Measurements from ENCODE around the gene MAP4K4. TPM values are rescaled to one million over a fixed set of nuclear protein-coding genes. Genes with fewer than 3 reads are reported as not detected.

MAP4K4 gene
- total RNA-seq, 1 experiment from 2014 or later, result 132 TPM

- no peak overlapping the region for H3K4me2 ChIP-seq (ENCODE audit: insufficient read depth, insufficient read length, low read length)
- H2BK12ac ChIP-seq (ENCODE audit: insufficient read length, low read depth, low read length), result no peak overlapping the region
- H3K9me3 ChIP-seq (ENCODE audit: control insufficient read depth, low read depth, low read length), result no peaks in the 10 kb centered on the region
- Mint-ChIP-seq H3K27ac (peak overlapping the region in 1 of 3 experiments; percentile 26; a peak in 1 of 7 replicates), H3K4me3 (no peak overlapping the region), H3K4me1 (peaks cover 48 to 63% of the 10 kb centered on the region in 2 experiments), H3K27me3 (ENCODE audit: low read depth) (no peaks in the 10 kb centered on the region), H3K9me3 (no peaks in the 10 kb centered on the region), H3K36me3 (ENCODE audit: insufficient read depth in 1 of 3, low read depth in 3 of 3) (peaks cover 0 to 4% (median 0%) of the 10 kb centered on the region in 3 experiments; a peak in 1 of 7 replicates)
- H3K4me1 ChIP-seq (ENCODE audit: insufficient read depth, low read length), result peaks cover 19% of the 10 kb centered on the region; the same call in 1 of the 2 replicates
- H3T11ph ChIP-seq (ENCODE audit: low read length), result no peak overlapping the region
- no peak overlapping the region for H3K18ac ChIP-seq (ENCODE audit: insufficient read length, low read depth, low read length)
- no peak overlapping the region for H2AFZ ChIP-seq (ENCODE audit: low read length)
- H4K91ac ChIP-seq (ENCODE audit: insufficient read length, low read depth, low read length), result no peak overlapping the region
- no peak overlapping the region for H3K4ac ChIP-seq (ENCODE audit: low read depth, low read length)
- H2BK15ac ChIP-seq (ENCODE audit: low read depth, low read length), result no peak overlapping the region
- TF ChIP-seq, protein P1, sequence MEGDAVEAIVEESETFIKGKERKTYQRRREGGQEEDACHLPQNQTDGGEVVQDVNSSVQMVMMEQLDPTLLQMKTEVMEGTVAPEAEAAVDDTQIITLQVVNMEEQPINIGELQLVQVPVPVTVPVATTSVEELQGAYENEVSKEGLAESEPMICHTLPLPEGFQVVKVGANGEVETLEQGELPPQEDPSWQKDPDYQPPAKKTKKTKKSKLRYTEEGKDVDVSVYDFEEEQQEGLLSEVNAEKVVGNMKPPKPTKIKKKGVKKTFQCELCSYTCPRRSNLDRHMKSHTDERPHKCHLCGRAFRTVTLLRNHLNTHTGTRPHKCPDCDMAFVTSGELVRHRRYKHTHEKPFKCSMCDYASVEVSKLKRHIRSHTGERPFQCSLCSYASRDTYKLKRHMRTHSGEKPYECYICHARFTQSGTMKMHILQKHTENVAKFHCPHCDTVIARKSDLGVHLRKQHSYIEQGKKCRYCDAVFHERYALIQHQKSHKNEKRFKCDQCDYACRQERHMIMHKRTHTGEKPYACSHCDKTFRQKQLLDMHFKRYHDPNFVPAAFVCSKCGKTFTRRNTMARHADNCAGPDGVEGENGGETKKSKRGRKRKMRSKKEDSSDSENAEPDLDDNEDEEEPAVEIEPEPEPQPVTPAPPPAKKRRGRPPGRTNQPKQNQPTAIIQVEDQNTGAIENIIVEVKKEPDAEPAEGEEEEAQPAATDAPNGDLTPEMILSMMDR (conservative IDR thresholded peaks at IDR 0.05), result no peak
- peaks cover 2% of the 10 kb centered on the region for H4K20me1 ChIP-seq (ENCODE audit: control insufficient read depth, insufficient read depth, insufficient read length)
- no peak overlapping the region for H3K27ac ChIP-seq (ENCODE audit: insufficient read length, low read depth, low read length)
- H2AK5ac ChIP-seq (ENCODE audit: insufficient read length, low read length), result no peak overlapping the region
- no peaks in the 10 kb centered on the region for H3K23me2 ChIP-seq (ENCODE audit: insufficient read length, low read depth, low read length, poor library complexity, severe bottlenecking)
- no peak overlapping the region for H2BK120ac ChIP-seq (ENCODE audit: low read depth, low read length, poor library complexity, severe bottlenecking)
- H3K56ac ChIP-seq (ENCODE audit: insufficient read length, low read depth, low read length), result no peak overlapping the region
- H3K9ac ChIP-seq (ENCODE audit: extremely low read depth, insufficient read length, low read length), result no peak overlapping the region
- no peak overlapping the region for H4K8ac ChIP-seq (replicated peaks; ENCODE audit: insufficient read length, low read depth, low read length)
- H3K79me2 ChIP-seq (ENCODE audit: insufficient read depth, low read length), result peaks cover 44% of the 10 kb centered on the region; the same call in 1 of the 2 replicates
- no peak overlapping the region for H3K23ac ChIP-seq (ENCODE audit: insufficient read length, low read depth, low read length)
- H3K14ac ChIP-seq (ENCODE audit: insufficient read depth, low read length), result no peak overlapping the region
- no peak overlapping the region for H2BK5ac ChIP-seq (ENCODE audit: insufficient read length, low read length)
- WGBS (ENCODE audit: extremely low coverage, insufficient read length, low lambda C conversion rate), result no CpG with 5 or more reads among the region's 5 CpGs
- H4K5ac ChIP-seq (ENCODE audit: insufficient read length, low read depth, low read length), result no peak overlapping the region
- H3K27me3 ChIP-seq (ENCODE audit: insufficient read depth, low read length), result no peaks in the 10 kb centered on the region
- no peak for DNase-seq
- H3K79me1 ChIP-seq (ENCODE audit: insufficient read depth, low read depth, low read length, poor library complexity, severe bottlenecking), result peaks cover 14% of the 10 kb centered on the region
- no peak overlapping the region for H2BK20ac ChIP-seq (ENCODE audit: low read depth, low read length, poor library complexity, severe bottlenecking)
Measured at GRCh38 chr2:101782427-101782792, 84.9 kb downstream of the MAP4K4 start.

Measured in H9 (cell line).